Sigmoid colon (tissue), 4 donors: Measurements from ENCODE around the gene WBP1L.
"Not testable (repeated sequence)": the region's sequence is repeated elsewhere in the genome, so short reads cannot be mapped to it uniquely, and the experiment has no call there.

Source experiments
- EP300 ChIP-seq, 4 donors: sonication (generic); formaldehyde crosslinking; IDR thresholded peaks; one replicate each; pipeline ENCODE4 v1.6.1; 2017; ENCODE audit warnings: antibody characterized with exemption in 4 of 4
- POLR2A ChIP-seq, 2 donors: fragments of 450-650 bp; IDR thresholded peaks; one replicate each; pipeline ENCODE4 v1.6.1; 2016; ENCODE audit warnings: antibody characterized with exemption in 2 of 2, mild to moderate bottlenecking in 2 of 2, moderate library complexity in 2 of 2
- POLR2AphosphoS5 ChIP-seq, 4 donors: sonication (generic); formaldehyde crosslinking; IDR thresholded peaks; one replicate each; pipeline ENCODE4 v1.6.1; 2017; ENCODE audit warnings: antibody characterized with exemption in 4 of 4
- TF ChIP-seq, protein P1 (sequence below), 4 experiments: fragments of 450-650 bp in 3 of 4; fragments of 200-600 bp in 1 of 4; IDR thresholded peaks; one replicate each; pipeline ENCODE4 v1.5.1; 2016 to 2019; ENCODE audit warnings: antibody characterized with exemption in 4 of 4, mild to moderate bottlenecking in 3 of 4, moderate library complexity in 2 of 4

DNA sequence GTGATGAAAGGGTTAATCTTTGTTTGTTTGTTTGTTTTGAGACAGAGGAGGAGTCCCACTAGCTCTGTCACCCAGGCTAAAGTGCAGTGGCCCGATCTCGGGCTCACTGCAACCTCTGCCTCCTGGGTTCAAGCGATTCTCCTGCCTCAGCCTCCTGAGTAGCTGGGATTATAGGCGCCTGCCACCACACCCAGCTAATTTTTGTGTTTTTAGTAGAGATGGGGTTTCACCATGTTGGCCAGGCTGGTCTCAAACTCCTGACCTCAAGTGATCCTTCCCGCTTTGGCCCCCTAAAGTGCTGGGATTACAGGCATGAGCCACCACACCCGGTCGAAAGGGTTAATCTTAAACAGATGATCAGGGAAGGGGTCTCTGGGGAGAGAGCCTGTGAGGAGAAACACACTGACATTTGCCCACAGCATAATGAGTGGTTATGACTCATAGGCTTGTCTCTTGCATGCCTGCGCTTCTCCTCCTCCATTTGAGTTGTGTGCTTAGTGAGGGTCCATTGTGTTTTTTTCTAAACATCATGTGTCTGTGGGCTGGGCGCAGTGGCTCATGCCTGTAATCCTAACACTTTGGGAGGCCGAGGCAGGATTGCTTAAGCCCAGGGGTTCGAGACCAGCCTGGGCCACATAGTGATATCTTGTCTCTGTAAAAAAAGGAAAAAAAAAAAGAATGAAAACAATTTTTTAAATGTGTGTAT, 112.1 kb downstream of the WBP1L start:
- TF ChIP-seq POLR2A, POLR2AphosphoS5, EP300 (IDR thresholded peaks at IDR 0.05): not testable (repeated sequence)
- TF ChIP-seq, protein P1, sequence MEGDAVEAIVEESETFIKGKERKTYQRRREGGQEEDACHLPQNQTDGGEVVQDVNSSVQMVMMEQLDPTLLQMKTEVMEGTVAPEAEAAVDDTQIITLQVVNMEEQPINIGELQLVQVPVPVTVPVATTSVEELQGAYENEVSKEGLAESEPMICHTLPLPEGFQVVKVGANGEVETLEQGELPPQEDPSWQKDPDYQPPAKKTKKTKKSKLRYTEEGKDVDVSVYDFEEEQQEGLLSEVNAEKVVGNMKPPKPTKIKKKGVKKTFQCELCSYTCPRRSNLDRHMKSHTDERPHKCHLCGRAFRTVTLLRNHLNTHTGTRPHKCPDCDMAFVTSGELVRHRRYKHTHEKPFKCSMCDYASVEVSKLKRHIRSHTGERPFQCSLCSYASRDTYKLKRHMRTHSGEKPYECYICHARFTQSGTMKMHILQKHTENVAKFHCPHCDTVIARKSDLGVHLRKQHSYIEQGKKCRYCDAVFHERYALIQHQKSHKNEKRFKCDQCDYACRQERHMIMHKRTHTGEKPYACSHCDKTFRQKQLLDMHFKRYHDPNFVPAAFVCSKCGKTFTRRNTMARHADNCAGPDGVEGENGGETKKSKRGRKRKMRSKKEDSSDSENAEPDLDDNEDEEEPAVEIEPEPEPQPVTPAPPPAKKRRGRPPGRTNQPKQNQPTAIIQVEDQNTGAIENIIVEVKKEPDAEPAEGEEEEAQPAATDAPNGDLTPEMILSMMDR (IDR thresholded peaks at IDR 0.05), result not testable (repeated sequence)
